GM03348 (cell line): ENCODE results near the gene CNOT3.
"Not testable (repeated sequence)": the region's sequence is repeated elsewhere in the genome, so short reads cannot be mapped to it uniquely, and the experiment has no call there.

Source experiments
- DNase-seq: peaks from one replicate; pipeline ENCODE4 v3.0.0; 2012; ENCODE audit warnings: low spot score

Gene CNOT3

DNA sequence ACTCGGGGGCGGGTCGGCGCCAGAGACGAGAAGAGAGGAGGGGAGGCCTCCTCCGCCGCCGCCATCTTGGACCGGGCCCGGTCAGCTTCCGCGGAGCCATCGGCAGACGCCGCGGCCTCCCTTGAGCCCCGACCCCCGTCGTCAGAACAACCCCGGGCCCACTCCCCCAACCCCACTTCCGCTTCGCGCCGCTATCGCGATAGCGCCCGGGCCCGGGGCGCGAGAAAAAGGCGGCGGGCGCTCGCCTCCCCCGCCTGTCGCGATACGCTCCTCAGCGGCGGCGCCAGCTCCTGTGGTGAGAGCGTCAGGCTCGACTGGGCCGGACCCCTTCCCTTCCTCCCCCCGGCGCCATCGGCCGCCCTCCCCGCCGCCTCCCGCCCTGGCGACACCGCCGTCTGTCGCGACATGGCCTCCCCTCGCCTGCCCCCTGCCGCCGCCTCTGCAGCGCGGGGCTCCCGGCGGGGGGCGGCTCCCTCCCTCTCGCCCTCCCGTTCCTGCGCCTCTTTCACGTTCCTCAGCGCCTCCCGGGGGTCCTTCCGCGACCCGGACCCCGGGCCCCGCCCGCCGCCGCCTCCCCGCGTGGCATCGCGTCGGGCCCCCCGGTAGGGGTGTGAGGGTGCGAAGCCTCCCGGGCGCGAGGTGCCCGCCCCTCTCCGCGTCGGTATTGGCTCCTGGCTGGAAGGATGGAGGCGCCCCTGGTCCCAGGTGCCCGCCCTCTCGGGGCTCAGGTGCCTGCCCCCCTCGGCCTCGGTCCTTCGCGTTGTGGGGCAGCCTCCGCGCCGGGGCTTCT lies at the start of gene CNOT3:
Gene CNOT3, plus strand, starts transcription at position 64 of the 790 bp plus-strand sequence. CDS start 5,217 bp downstream, outside the sequence.
- DNase-seq: peak; percentile 44

DNA sequence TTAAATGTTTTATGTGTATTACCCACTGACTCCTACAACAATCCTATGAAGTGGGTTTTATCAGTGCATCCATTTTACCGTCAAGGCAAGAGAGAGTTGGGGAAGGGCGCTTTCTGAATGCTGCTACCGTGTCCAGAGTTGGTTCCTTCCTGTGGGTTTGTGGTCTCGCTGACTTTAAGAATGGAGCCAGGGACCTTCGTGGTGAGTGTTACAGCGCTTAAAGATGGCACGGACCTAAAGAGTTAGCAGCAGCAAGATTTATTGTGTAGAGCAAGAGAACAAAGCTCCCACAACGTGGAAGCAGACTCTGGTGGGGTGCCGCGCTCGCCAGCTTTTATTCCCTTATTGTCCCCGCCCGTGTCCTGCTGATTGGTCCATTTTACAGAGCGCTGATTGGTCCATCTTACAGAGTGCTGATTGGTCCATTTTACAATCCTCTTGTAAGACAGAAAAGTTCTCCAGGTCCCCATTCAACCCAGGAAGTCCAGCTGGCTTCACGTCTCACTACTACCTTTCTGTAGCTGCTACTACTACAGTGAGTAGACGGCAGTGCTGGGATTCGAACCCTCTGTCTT lies 43.0 kb upstream of the CNOT3 start:
- DNase-seq: no peak

- DNase-seq: no peak
Measured at GRCh38 chr19:54095136-54095858, 42.3 kb upstream of the CNOT3 start.

DNA sequence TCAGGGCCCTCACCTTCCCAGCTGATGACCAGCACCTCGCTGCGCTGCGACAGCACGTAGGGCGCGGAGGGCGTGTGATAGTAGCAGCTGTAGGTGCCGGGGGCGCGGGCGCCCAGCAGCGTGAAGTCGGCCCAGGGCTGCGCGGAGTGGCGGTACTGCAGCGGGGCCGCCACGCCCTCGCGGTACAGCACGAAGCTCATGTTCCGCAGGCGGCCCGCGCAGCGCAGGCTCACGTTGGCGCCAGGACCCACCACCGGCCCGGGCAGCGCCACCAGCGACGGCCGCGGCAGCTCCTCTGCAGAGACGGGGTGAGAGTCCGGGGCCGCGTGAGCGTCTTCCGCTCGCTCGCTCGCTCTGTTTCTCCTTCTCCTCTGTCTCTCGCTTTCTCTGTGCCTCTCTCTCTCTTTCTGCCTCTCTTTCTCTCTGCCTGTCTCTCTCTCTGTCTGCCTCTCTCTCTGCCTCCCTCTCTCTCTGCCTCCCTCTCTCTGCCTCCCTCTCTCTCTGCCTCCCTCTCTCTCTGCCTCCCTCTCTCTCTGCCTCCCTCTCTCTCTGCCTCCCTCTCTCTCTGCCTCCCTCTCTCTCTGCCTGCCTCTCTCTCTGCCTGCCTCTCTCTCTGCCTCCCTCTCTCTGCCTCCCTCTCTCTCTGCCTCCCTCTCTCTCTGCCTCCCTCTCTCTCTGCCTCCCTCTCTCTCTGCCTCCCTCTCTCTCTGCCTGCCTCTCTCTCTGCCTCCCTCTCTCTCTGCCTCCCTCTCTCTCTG lies 41.5 kb upstream of the CNOT3 start:
- DNase-seq: peak; percentile 83

DNA sequence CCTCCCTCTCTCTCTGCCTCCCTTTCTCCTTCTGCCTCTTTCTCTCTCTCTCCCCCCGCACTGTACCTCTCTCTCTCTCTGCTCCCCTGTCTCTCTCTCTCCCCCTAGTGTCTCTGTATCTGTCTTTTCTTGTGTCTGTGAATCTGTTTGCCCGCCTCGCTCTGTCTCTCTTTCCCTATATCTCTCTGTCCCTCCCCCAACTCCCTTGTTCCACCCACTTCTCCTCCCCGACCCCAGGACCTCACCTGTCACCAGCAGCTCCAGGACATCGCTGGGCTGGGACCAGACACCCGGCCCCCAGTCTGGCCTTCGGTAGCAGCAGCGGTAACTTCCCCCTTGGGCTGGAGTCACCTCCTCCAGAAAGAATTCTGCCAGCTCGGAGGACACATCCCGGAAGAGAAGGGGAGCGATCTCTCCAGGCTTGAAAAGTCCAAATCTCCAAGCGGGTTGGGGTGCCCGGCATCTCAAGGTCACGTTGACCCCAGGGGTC lies 40.9 kb upstream of the CNOT3 start:
- DNase-seq: peak; percentile 51

GRCh38 chr19:54099190-54099902 lies 38.2 kb upstream of the CNOT3 start:
- DNase-seq: no peak

GRCh38 chr19:54099903-54100255 lies 37.7 kb upstream of the CNOT3 start:
- DNase-seq: not testable (repeated sequence)

GRCh38 chr19:54100561-54100960 lies 37.0 kb upstream of the CNOT3 start, which contains the start of gene OSCAR:
OSCAR (minus strand) TSS chr19:54100803; CDS start chr19:54100792, 11 bp downstream.
- no peak for DNase-seq

DNA sequence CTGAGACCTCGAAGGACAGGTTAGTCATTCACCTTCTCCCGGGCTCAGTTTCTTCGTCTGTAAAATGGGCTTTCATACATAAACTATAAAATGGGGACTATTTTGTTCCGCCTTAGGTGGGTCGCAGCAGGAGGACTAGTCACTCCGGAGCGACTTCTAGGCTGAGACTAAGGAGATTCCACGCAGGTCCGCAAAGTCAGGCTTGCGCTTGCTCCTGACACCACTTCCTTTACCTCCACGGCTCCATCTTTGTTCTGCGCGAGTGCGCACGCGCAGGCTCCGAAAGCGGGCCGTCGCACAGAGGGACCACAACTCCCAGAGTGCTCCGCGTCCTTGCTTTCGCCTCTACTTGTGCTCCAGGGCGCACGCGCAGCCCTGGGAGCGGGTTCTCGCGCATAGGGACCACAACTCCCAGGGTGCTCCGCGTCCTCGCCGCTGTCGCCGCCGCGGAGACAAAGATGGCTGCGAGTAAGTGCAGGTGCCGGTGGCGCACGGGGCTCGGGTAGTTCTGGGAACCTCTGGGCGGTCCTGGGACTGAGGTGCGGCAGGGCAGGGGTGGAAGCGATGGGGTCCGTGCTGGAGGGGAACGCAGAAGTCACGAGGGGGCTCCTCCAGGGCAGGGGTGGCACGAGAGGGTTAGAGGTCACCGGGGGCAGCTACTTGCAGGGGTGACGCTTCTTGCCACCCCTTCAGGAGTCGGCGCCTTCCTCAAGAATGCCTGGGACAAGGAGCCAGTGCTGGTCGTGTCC lies 35.0 kb upstream of the CNOT3 start, which contains the start of gene NDUFA3:
Gene NDUFA3, plus strand, starts transcription at position 435 of the 749 bp plus-strand sequence. Its CDS starts 24 bp downstream, at position 459.
- DNase-seq: peak; percentile 100

DNA sequence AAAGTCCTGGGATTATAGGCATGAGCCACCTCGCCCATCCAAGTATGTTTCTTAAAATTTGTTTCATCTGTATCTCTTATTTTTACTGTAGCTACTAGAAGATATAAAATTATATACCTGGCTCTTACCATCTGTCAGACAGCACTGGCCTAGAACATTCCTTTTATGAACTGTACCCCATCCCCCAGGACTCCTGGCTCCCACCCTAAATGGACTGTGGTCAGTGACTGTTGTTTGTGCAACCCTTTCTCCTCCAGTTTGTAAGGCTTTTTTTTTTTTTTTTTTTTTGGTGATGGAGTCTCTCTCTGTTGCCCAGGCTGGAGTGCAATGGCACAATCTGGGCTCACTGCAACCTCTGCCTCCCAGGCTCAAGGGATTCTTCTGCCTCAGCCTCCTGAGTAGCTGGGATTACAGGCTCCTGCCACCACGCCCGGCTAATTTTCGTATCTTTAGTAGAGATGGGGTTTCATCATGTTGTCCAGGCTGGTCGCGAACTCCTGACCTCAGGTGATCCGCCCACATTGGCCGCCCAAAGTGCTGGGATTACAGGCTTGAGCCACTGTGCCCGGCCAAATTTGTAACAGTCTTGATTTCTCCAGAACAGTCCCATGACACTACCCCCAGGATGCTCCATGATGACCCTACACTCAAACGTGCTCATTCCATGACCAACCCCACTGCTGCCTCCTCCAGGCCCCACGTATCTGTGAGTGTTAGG lies 32.4 kb upstream of the CNOT3 start:
- no peak for DNase-seq

- no peak for DNase-seq
Measured at GRCh38 chr19:54105796-54106195, 31.8 kb upstream of the CNOT3 start.

DNA sequence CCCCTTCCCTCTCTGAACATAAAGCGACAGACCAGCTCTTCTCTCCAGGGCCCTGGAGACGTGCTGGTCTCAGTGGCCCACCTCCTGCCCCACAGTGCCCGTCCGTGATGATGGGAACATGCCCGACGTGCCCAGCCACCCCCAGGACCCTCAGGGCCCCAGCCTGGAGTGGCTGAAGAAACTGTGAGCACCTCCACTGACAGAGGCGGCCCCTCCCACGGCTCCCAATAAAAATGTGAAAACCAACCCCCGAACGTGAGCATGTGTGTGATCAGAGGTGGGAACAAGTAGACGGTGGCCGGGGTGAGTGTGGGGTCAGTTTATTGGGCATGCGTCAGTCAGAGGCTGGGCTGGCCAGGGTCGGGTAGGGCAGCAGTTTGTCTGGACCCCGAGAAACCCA lies 30.8 kb upstream of the CNOT3 start:
- DNase-seq: no peak

- DNase-seq: no peak
Measured at GRCh38 chr19:54107876-54108490, 29.6 kb upstream of the CNOT3 start.

- no peak for DNase-seq
Measured at GRCh38 chr19:54108496-54108895, 29.1 kb upstream of the CNOT3 start.

GRCh38 chr19:54109651-54110050 lies 27.9 kb upstream of the CNOT3 start:
- no peak for DNase-seq

- DNase-seq: peak; percentile 42
Measured at GRCh38 chr19:54114340-54115108, 23.0 kb upstream of the CNOT3 start.

DNA sequence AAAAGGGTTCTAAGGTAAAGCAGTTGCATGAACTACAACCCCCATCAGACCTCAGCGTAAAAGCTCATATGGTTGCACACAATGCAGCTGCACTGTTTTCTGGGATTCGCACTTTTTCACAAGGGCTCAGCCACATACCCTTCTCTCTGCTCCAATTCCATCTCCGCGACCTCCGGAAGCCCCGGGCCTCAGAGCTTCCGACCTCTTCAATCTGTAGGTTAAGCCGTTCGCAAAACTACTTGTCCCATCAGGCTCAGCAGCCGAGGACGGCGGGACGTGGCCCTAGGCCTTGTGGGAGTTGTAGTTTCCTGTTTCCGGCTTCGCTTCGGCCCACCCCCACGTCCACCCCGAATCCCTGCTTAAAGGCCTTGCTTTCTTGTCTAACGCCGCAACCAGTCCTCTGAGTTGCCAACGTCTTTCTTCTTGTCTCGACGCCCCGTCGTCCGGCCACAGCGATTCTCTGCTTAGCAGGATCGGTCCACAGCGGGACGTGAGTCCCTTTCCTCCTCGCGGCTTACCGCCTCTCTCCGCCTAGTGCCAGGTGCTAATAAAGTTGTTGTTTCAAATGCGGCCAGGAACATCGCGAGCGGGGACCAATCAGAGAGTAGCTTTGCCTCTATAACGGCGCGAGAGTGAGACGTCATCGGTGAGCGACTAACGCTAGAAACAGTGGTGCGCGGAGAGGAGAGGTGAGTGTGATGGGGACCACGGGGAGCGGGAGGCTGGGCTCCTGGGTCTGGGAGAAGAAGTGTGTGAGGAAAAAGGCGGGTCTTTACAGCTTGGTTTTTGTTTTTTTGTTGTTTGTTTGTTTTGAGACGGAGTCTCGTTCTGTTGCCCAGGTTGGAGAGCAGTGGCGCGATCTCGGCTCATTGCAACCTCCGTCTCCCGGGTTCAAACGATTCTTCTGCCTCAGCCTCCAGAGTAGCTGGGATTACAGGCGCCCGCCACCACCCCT lies 22.2 kb upstream of the CNOT3 start, which contains the start of the genes PRPF31 and TFPT:
Gene PRPF31, plus strand, starts transcription at position 646 of the 955 bp plus-strand sequence. CDS start 2,525 bp downstream, outside the sequence.
Gene TFPT, minus strand, starts transcription at position 549 of the 955 bp plus-strand sequence. Its CDS starts 388 bp downstream, at position 161.
- peak; percentile 97 for DNase-seq
